Choroid plexus epithelial cell (primary cell): ENCODE data around the gene PTPRB.

ENCODE experiments used
- DNase-seq: peaks from one replicate; pipeline ENCODE4 v3.0.0-alpha.2; 2010; ENCODE audit warnings: low read depth
- H3K4me3 ChIP-seq: 2 replicates; pipeline ENCODE4 v1.5.1; 2011; ENCODE audit warnings: low read depth, mild to moderate bottlenecking, control low read depth, low read length, moderate library complexity
- TF ChIP-seq, protein P1 (sequence below): conservative IDR thresholded peaks from 2 replicates; pipeline ENCODE4 v1.5.1; 2011; ENCODE audit warnings: low read depth, mild to moderate bottlenecking, control low read depth, inconsistent platforms, low read length, moderate library complexity

Gene PTPRB

DNA sequence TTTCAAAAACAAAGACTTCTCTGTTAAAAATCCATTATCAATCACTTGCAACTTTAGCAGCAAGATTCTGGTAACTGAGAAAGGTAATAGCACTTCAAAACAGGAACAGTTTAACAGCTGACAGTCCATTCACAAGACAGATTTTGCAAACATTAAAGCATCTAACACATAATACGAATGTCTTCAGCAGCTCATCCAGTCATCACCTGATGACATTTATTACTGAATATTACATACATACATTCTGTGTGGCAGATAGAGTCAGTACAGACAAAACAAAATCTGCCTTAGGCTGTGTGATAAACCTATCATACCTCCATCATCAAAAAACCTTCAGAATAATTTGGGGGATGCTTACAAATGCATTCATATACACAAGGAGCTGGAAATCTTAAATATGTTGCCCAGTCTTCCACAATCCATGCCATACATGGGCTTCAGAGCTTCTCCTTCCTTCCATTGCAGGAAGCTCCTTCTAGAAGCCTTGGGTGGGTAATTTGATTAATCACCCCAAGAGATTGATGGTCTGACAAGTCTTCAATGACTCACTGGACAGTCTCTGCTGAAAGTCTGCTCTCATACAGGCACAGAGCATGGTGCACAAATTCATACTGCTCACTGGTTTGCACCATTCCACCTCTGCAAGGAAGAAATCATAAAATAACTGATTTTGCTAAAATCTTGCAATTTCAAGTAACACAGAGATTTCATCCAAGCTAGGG is 1.6 kb upstream of the PTPRB start:
- H3K4me3 ChIP-seq, result no peak overlapping the region
- TF ChIP-seq, protein P1, sequence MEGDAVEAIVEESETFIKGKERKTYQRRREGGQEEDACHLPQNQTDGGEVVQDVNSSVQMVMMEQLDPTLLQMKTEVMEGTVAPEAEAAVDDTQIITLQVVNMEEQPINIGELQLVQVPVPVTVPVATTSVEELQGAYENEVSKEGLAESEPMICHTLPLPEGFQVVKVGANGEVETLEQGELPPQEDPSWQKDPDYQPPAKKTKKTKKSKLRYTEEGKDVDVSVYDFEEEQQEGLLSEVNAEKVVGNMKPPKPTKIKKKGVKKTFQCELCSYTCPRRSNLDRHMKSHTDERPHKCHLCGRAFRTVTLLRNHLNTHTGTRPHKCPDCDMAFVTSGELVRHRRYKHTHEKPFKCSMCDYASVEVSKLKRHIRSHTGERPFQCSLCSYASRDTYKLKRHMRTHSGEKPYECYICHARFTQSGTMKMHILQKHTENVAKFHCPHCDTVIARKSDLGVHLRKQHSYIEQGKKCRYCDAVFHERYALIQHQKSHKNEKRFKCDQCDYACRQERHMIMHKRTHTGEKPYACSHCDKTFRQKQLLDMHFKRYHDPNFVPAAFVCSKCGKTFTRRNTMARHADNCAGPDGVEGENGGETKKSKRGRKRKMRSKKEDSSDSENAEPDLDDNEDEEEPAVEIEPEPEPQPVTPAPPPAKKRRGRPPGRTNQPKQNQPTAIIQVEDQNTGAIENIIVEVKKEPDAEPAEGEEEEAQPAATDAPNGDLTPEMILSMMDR, result no peak
- DNase-seq, result no peak

DNA sequence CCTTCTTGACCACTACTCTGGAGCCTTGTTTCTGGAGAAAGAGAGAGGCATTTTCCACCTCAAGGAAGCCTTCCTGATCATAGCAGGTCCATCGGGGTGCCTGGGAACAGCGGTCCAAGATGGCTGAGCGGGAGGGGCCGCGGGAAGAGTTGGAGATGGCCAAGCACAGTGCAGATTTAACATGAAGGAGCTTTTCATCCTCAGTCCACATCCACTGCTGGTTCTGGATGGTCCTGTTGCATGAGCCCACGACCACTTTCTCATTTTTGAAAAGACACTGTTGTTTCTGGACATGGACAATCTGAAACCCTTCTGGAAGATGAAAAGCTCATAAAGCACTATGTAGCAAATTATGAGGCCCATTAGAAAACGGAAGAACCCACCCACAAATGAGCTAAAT is 1.5 kb downstream of the PTPRB start:
- H3K4me3 ChIP-seq, result no peak overlapping the region
- no peak for DNase-seq
- TF ChIP-seq, protein P1, result no peak

DNA sequence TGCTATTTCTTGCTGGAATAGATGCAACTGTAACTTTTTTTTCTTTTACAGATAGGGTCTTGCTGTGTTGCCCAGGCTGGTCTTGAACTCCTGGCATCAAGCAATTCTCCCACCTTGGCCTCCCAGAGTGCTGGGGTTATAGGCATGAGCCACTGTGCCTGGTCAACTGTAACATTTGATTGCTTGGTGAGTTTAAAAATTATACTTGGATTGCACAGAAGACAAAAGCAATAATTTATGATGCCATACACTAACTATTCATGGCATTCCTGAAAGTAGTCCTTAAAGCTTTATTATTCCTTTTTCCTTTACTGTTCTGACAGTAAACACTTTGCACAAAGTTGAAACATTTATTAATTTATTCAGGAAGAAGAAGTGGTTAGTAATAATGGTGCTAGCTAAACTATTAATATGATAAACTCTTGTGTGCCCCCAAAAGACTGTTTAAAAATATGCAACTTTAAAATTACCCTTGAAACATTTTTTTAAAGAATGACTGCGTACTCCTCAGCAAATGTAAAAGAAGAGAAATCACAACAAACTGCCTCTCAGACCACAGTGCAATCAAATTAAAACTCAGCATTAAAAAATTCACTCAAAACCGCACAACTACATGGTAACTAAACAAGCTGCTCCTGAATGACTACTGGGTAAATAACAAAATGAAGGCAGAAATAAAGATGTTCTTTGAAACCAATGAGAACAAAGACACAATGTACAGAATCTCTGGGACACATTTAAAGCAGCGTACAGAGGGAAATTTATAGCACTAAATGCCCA is 8.3 kb downstream of the PTPRB start:
- no peak overlapping the region for H3K4me3 ChIP-seq
- DNase-seq, result no peak
- TF ChIP-seq, protein P1, result no peak

DNA sequence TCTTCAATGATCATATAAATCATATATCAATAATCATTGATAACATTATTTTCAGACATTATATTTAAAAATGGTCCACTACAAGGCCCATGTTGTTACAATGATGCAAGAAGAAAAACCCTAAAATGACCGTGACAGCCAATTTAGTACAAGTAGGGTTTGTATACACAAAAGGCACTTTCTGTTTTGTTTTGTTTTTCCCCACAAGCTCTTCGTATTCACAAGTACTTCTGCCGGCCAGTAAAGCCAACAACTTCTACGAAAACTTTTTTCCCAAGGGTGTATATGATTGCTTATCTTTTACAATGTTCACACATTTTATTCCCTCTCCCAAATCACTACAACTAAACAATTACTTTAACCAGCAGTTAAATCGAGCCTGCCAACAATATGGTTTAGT is 9.6 kb downstream of the PTPRB start:
- no peak for DNase-seq
- H3K4me3 ChIP-seq, result no peak overlapping the region
- TF ChIP-seq, protein P1, result no peak

DNA sequence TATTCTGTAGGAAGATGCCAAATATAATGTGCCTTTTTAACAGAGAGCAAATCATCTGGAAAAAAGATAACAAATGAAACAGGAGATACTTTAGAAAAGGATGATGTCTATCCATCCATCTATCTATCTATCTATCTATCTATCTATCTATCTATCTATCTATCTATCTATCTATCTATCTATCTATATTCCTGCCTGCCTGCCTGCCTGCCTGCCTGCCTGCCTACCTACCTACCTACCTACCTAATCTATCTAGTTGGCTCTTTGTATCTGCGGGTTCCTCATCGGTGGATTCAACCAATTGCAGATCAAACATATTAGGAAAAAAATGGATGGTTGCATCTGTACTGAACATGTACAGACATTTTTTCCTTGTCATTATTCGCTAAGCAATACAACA is 11.0 kb downstream of the PTPRB start:
- no peak overlapping the region for H3K4me3 ChIP-seq
- no peak for DNase-seq
- TF ChIP-seq, protein P1, result no peak

DNA sequence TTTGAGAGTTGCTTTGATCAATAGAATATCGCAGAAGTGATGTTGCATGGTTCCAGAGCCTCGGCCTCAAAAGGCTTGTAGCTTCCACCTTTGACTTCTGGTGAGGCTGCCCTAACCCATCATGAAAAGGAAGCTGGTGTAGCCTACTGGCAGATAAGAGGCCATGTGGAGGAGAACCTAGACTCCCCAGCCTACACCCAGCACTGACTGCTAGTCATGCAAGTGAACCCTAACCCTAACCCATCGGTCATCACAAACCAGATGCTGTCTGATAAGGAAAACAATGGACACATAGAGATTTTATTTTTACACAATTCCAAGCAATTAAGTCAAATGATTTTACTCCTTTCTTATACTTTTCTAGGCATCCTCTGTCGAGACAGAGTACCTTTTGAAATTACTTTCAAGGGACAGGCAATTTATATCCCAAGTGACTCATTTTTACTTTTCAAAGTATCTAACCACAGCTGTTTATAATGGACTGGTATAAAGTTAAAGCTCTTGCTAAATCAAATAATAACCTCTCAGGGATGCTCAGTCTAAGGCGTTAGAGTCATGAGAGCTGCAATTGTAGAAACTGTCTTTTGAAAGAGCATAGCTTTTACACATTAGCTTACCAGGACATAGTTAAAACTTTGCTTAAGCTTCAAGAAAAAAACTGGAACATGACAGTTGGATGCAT is 17.6 kb downstream of the PTPRB start:
- no peak for DNase-seq
- H3K4me3 ChIP-seq, result no peak overlapping the region
- TF ChIP-seq, protein P1, result no peak
